Lower lobe of right lung (tissue), 2 donors: Measurements from ENCODE around the gene CADM2. TPM values are rescaled to one million over a fixed set of nuclear protein-coding genes. Genes with fewer than 3 reads are reported as not detected.

Experiments used
- ATAC-seq, 2 donors: fragments of 200-7000 bp; cut with Tn5 transposase; one replicate each; pipeline ENCODE4 v1.9.1; 2020 to 2022; ENCODE audit warnings: mild to moderate bottlenecking in 2 of 2, moderate library complexity in 2 of 2
- DNase-seq: peaks from one replicate; pipeline ENCODE4 v3.0.0-alpha.2; 2020
- H3K27ac ChIP-seq: fragments of 200-600 bp; one replicate; pipeline ENCODE4 v1.8.0; 2022
- H3K27me3 ChIP-seq: fragments of 200-600 bp; one replicate; pipeline ENCODE4 v1.8.0; 2022; ENCODE audit warnings: low read depth
- H3K36me3 ChIP-seq: fragments of 200-600 bp; one replicate; pipeline ENCODE4 v1.8.0; 2022; ENCODE audit warnings: mild to moderate bottlenecking
- H3K4me1 ChIP-seq: fragments of 200-600 bp; one replicate; pipeline ENCODE4 v1.8.0; 2022
- H3K4me3 ChIP-seq: fragments of 200-600 bp; one replicate; pipeline ENCODE4 v1.8.0; 2022; ENCODE audit warnings: mild to moderate bottlenecking
- H3K9me3 ChIP-seq: fragments of 200-600 bp; one replicate; pipeline ENCODE4 v1.8.0; 2022
- CTCF ChIP-seq: fragments of 200-600 bp; IDR thresholded peaks from one replicate; pipeline ENCODE4 v1.8.0; 2022; ENCODE audit warnings: antibody characterized with exemption, mild to moderate bottlenecking
- intact Hi-C: fragments of 100-400 bp; cut with DNase I; formaldehyde crosslinking; loops from one replicate; pipeline ENCODE4 v1.11.0; 2022
- total RNA-seq: library from RNA; stranded (reverse); fragmentation: NEBNext Ultra II Directional; extraction: Animal tissue kit (Norgen Biotek cat#: 25700); gene quantifications from one replicate; pipeline ENCODE4 v1.2.1, GENCODE V29; 2021
- donor health status: DM: no; HTN: yes; CAD: no; lungs with severe emphysema.

The CADM2 gene
- total RNA-seq, 1 donor from 2014 or later = 0.83 TPM

DNA sequence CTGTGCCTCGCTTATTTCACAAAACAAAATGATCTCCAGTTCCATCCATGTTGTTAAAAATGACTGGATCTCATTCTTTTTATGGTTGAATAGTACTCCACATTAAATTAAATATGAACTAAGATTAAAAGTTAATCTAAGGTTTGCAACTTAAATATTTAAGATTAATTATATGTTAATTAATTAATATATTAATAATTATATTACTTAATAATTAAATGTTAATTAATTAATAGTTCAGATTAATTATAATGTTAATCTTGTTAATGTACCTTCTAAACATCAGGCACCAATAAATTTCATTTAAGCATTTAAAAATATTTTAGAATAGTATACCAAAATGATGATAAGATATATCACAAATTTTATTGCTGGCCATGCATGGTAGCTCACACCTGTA, 971.9 kb downstream of the CADM2 start:
- H3K27ac ChIP-seq = no peak overlapping the region
- H3K27me3 ChIP-seq = no peaks in the 10 kb centered on the region
- ATAC-seq (no peak), DNase-seq (no peak)
- H3K4me3 ChIP-seq = no peak overlapping the region
- TF ChIP-seq CTCF = no peak
- no peaks in the 10 kb centered on the region for H3K9me3 ChIP-seq
- H3K4me1 ChIP-seq = no peaks in the 10 kb centered on the region
- no peaks in the 10 kb centered on the region for H3K36me3 ChIP-seq
- intact Hi-C loops = no loop called here

DNA sequence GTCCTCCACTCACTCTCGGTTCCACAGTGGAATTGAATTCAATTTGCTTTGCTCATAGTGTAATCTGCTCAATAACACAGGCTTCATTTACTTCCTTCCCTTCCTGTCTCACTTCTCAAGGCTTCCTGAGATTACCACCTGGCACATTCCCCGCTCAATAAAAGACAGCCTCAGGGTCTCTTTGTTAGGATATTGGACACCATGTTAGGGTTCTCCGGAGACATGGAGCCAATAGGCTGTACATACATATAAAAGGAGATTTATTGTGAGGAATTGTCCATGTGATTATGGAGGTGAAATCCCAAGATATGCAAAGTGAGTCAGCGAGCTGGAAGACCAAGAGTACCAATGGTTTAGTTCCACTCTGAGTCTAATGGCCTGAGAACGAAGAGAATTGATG, 974.5 kb downstream of the CADM2 start:
- no peaks in the 10 kb centered on the region for H3K9me3 ChIP-seq
- no peaks in the 10 kb centered on the region for H3K27me3 ChIP-seq
- H3K4me3 ChIP-seq = no peak overlapping the region
- H3K27ac ChIP-seq = no peak overlapping the region
- H3K4me1 ChIP-seq = no peaks in the 10 kb centered on the region
- DNase-seq (no peak), ATAC-seq (no peak)
- no peaks in the 10 kb centered on the region for H3K36me3 ChIP-seq
- no peak for TF ChIP-seq CTCF
- intact Hi-C loops = no loop called here

DNA sequence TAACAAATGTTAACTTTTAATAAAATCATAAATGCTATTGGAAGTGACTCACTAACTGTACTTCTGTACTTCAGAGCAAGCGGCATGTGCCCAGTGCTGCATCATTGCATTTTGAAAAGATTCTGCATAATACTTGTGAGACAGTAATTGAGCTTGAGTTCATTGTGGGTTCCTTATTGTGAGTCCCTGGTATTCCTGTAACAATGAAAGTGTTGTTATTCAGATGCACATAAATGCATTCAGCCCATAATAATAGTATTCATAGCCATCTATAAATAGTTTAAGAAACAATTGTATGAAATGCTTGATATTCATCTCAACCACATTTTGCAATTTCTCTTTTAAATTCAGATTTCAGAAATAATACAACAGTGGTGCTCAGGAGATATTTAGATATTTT, 976.4 kb downstream of the CADM2 start:
- Histone ChIP-seq H3K4me3 (no peak overlapping the region), H3K4me1 (no peaks in the 10 kb centered on the region), H3K9me3 (no peaks in the 10 kb centered on the region), H3K27ac (no peak overlapping the region), H3K27me3 (no peaks in the 10 kb centered on the region), H3K36me3 (no peaks in the 10 kb centered on the region)
- ATAC-seq (no peak), DNase-seq (no peak)
- intact Hi-C loops = no loop called here
- TF ChIP-seq CTCF = no peak

DNA sequence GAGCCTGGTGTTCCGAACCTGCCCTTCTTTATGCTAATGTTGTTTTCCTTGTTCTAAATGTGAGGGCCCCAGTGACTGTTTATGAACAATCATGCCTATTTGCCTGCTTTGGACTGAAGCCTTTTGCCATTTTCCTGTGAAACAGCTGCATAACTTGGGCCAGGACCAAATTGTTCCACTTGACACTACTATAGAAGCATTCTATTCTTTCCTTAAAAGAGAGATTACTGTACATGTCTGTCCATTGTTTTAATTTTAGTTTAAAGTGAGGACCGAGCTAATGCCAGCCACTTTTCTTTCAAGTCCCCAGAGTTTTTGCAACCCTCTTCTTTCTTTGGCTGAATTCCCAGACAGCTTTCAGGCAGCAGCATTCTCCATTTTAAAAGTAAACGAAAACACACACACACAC, 980.3 kb downstream of the CADM2 start:
- no peak overlapping the region for H3K27ac ChIP-seq
- intact Hi-C loops = no loop called here
- no peak for TF ChIP-seq CTCF
- H3K9me3 ChIP-seq = no peaks in the 10 kb centered on the region
- no peak overlapping the region for H3K4me3 ChIP-seq
- no peaks in the 10 kb centered on the region for H3K4me1 ChIP-seq
- H3K36me3 ChIP-seq = no peaks in the 10 kb centered on the region
- H3K27me3 ChIP-seq = no peaks in the 10 kb centered on the region
- ATAC-seq = no peak
- no peak for DNase-seq

- intact Hi-C loops = no loop called here
- no peak for DNase-seq
- ATAC-seq = no peak
- Histone ChIP-seq H3K4me3 (no peak overlapping the region), H3K4me1 (no peaks in the 10 kb centered on the region), H3K27me3 (no peaks in the 10 kb centered on the region), H3K36me3 (no peaks in the 10 kb centered on the region), H3K9me3 (no peaks in the 10 kb centered on the region), H3K27ac (no peak overlapping the region)
- no peak for TF ChIP-seq CTCF
Measured at GRCh38 chr3:85950435-85950834, 991.6 kb downstream of the CADM2 start.

DNA sequence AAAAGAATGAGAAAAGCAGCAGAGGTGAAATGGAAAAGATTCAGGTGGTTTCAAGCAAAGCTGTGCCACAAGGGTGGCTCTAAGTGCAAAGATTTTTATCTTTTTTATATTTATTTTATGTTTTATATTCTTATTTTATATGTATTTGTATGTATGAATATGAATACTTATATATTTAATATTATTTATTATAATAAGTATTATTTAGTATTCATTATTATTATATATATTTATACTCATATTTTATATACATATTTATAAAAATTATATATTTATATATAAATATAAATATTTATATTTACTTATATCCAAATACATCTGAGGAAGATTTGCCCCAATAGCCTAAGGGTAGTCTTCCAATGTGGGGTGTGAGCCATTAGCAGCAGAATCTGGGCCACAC, 1002.0 kb downstream of the CADM2 start:
- no peak for TF ChIP-seq CTCF
- Histone ChIP-seq H3K4me3 (no peak overlapping the region), H3K27ac (no peak overlapping the region), H3K36me3 (no peaks in the 10 kb centered on the region), H3K27me3 (no peaks in the 10 kb centered on the region), H3K9me3 (no peaks in the 10 kb centered on the region), H3K4me1 (no peaks in the 10 kb centered on the region)
- no peak for DNase-seq
- no peak for ATAC-seq
- intact Hi-C loops = no loop called here
